ENCODE results near the gene ZNRF1.

DNA sequence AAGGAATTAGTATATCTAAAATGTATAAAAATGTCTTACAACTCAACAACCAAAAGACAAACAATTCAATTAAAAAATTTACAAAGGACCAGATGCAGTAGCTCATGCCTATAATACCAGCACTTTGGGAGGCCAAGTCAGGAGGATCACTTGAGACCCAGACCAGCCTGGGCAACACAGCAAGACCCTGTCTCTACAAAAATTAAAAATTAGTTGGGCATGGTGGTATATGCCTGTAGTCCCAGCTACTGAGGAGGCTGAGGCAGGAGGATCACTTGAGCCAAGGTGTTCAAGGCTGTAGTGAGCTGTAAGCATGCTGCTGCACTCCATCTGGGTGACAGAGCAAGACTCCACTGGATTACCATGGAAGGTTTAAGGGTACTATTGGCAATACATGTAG lies 33.8 kb downstream of the ZNRF1 start:
- TF ChIP-seq POLR2A (IDR thresholded peaks at IDR 0.05; ENCODE audit: low read depth, low read length) (no peak), ESRRA (IDR thresholded peaks at IDR 0.05; ENCODE audit: low read length) (no peak), SUZ12 (IDR thresholded peaks at IDR 0.05; ENCODE audit: unreplicated experiment) (no peak), RFX5 (IDR thresholded peaks at IDR 0.05; ENCODE audit: low read depth, low read length) (no peak), TAF1 (IDR thresholded peaks at IDR 0.05; ENCODE audit: borderline replicate concordance, low read depth, low read length) (no peak), MEF2A (IDR thresholded peaks at IDR 0.05; ENCODE audit: insufficient read depth, low read depth, low read length) (no peak), RCOR1 (conservative IDR thresholded peaks at IDR 0.05; ENCODE audit: low read depth, low read length) (no peak)
- TF ChIP-seq, protein P1, sequence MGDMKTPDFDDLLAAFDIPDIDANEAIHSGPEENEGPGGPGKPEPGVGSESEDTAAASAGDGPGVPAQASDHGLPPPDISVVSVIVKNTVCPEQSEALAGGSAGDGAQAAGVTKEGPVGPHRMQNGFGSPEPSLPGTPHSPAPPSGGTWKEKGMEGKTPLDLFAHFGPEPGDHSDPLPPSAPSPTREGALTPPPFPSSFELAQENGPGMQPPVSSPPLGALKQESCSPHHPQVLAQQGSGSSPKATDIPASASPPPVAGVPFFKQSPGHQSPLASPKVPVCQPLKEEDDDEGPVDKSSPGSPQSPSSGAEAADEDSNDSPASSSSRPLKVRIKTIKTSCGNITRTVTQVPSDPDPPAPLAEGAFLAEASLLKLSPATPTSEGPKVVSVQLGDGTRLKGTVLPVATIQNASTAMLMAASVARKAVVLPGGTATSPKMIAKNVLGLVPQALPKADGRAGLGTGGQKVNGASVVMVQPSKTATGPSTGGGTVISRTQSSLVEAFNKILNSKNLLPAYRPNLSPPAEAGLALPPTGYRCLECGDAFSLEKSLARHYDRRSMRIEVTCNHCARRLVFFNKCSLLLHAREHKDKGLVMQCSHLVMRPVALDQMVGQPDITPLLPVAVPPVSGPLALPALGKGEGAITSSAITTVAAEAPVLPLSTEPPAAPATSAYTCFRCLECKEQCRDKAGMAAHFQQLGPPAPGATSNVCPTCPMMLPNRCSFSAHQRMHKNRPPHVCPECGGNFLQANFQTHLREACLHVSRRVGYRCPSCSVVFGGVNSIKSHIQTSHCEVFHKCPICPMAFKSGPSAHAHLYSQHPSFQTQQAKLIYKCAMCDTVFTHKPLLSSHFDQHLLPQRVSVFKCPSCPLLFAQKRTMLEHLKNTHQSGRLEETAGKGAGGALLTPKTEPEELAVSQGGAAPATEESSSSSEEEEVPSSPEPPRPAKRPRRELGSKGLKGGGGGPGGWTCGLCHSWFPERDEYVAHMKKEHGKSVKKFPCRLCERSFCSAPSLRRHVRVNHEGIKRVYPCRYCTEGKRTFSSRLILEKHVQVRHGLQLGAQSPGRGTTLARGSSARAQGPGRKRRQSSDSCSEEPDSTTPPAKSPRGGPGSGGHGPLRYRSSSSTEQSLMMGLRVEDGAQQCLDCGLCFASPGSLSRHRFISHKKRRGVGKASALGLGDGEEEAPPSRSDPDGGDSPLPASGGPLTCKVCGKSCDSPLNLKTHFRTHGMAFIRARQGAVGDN (IDR thresholded peaks at IDR 0.05) = no peak

Measured in GM12878 (cell line).